Hepatocyte (in vitro differentiated cells): ENCODE results near the gene RYR3.

Experiments
- CTCF ChIP-seq: fragments of 200-600 bp; sonication (generic); IDR thresholded peaks from 2 replicates; pipeline ENCODE4 v1.5.1; 2016; ENCODE audit warnings: antibody characterized with exemption, mild to moderate bottlenecking; ENCODE audit not compliant: poor library complexity
- EZH2 ChIP-seq: fragments of 200-600 bp; sonication (generic); IDR thresholded peaks from 2 replicates; pipeline ENCODE4 v1.6.1; 2016; ENCODE audit warnings: antibody characterized with exemption, mild to moderate bottlenecking, borderline replicate concordance

- TF ChIP-seq CTCF (no peak), EZH2 (no peak)
Measured at GRCh38 chr15:33553157-33553556, 242.4 kb downstream of the RYR3 start.
